A172 (cell line): Measurements from ENCODE around the gene CDHR2. TPM values are rescaled to one million over a fixed set of nuclear protein-coding genes. Genes with fewer than 3 reads are reported as not detected.
"Not testable (repeated sequence)": the region's sequence is repeated elsewhere in the genome, so short reads cannot be mapped to it uniquely, and the experiment has no call there.

Source experiments
- DNase-seq: peaks from one replicate; pipeline ENCODE4 v3.0.0-alpha.2; 2015; ENCODE audit warnings: low spot score
- total RNA-seq: library from RNA; depleted of rRNA; stranded (reverse); fragments of >200 nt; shearing (Covaris generic); gene quantifications from 2 replicates; pipeline ENCODE4 v1.2.3, GENCODE V29; 2014

Gene CDHR2
- total RNA-seq, 1 experiment from 2014 or later = not detected

DNA sequence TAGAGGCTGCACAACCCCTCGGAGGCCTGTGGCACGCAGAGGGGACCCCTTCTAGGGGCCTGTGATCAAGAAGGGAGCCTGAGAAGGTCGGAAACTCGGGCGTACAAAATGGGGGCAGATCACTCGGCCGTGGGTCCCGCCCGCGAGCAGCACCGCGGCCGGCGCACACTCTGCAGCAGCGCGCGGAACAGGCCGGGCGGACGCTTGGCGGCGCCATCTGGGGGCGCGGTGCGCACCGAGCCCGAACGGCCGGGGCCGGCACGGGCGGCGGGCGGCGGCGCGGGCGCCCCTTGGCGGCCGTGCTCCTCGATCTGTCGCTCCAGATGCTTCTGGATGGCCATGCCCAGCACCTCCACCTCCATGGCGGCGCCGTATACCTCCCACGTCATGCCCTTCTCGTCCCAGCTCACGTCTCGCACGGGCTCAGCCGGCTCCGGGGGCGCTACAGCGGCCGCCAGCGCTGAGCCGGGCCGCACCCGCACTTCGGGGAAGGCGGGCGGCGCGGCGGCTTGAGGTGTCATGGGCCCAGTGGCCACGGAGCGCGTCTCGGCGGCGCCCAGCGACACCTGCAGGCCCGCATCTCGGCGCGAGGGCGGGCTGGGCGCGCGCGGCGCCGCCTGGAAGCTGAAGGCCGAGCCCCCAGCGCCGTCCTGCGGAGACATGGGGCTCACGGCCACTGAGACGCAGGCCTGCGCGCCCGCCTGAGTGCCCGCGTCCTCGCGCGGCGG lies 47.7 kb downstream of the CDHR2 start:
- DNase-seq = no peak

DNA sequence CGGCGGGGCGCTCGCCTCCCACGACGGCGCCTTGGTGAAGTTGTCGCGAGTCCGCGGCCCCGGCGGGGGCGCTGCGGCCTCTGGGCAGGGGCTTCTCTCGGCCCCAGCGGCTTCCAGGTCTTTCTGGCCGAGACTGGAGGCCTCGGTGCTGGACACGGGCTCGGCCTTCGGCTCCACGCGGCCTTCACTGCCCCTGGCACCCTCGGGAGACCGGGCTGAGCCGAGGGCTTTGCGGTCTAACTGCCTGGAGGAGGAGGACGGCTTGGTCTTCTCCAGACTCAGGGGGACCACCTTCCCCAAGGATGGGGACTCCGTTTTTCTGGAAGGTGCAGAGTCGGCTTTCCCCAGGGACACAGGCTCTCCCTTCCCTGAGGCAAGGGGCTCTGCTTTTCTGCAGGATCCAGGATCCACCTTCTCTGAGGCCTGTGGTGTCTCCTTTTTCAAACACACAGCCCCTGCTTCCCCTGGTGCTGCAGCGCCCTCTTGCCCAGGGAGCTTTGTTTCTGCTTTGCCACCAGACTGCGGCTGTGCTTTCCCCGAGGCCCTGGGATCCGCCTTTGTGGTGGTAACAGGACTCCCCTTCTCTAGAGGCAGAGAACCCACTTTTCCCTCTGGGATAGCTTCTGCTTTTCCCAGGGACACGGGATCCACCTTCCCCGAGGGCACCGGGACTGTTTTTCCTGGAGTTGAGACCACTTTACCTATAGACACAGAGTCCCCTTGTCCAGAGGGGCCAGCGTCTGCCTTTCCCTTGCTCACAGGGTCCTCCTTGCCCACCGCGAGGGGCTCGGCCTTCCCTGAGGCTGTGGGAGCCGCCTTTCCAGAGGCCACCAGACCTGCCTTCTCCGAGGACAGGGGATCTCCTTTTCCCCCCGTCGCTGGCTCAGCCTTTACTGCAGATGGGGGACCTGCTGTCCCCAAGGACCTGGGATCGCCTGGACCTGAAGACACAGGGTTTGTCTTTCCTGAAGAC lies 48.6 kb downstream of the CDHR2 start:
- DNase-seq = no peak

DNA sequence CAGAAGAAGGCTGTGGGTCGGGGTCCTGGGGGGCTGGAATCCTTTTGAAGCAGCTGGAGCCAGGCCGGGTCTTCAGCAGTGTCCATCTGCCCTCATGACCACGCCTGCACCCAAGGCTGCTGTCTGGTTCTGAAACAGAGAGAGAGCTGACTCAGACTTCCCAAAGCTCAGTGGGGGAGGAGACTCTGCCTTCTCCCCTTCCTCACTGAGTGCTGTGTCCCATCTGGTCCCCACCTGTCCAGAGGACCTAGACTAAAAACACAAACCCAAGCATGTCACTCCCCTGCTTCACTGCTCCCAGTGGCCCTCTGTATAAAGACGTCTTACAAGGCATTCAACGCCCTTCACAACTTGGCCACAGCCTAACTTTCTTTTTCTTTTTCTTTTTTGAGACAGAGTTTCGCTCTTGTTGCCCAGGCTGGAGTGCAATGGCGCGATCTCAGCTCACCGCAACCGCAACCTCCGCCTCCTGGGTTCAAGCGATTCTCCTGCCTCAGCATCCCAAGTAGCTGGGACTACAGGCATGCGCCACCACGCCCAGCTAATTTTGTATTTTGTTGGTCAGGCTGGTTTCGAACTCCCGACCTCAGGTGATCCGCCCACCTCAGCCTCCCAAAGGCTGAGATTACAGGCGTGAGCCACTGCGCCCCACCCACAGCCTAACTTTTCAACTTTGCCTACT lies 50.7 kb downstream of the CDHR2 start:
- DNase-seq = not testable (repeated sequence)

DNA sequence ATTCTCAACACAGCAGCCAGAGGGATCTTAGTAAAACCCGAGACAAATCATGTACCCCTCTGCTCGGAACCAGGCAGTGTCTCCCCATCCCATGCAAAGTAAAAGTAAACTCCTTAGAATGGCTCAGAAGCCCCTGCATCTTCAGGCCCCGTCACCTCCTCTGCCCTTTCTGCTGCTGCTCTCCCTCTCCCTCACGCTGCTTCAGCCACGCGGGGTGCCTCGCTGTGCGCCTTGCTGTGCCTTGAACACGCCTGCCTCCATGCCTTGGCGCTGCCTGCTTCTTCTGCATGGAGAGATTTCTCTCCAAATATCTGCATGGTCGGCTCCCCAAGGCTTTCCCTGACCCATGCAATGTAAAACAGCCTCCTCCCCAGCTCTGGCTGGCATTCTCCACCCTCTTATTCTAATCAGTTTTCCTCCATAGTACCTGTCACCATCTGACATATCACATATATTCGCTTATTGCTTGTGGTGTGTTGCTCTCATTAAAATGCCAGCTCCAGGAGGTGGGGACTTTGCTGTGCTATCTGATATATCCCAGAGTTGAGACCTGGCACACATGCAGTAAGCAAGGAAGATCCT lies 52.9 kb downstream of the CDHR2 start:
- no peak for DNase-seq

DNA sequence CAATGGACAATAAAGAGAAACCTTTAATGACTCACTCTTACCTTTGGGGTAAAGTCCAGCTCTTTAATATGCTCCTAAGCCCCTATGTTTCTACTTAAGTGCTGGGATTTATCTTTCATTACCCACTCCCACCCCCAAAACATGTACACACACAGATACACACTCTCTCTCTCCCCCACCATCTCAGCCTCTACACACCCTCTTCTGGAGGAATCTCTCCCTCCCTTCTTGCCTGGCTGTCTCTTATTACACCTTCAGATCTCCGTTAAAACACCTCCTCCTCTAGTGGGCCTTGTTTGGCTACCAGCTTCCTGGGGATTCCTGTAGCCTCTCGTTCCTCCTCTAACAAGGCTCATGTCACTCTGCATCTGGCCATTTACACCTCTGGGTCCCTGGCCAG lies 53.9 kb downstream of the CDHR2 start:
- no peak for DNase-seq

DNA sequence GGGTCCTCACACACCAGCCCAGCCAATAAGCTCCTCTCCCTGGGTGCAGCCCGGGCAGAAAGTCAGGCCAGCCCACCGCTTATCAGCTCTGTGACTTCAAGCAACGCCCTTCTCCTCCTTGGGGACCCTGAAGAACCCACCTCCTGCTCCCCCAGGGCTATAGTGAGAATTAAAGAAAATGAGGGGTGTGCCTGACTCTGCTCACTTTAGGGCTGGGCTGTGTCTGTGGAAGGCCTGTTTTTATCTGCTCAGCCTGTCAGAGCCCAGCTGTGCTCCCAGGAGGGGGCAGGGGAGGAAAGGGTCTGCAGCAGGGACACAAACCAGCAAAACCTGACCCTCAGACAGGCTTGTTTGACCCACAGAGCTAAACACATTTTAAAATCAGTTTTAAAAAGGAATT lies 56.9 kb downstream of the CDHR2 start:
- DNase-seq = no peak

DNA sequence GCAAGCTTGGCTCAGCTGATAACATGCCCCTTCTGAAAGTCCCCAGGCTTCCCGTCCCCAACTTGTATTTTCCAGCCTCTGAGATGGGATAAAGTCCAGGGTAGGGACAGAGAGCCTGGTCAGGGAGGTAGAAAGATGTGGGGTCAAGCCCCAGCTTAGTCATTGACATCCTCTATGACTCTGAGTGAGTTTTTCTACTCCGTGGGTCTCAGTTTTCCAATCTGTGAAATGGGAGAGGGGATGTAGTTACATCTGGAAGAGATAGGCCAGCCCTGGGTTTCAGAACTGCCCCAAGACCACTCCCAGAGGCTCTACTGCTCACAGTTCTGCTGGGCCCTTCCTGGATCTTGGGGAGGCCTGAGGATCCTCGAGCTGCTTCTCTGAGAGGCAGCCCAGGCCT lies 57.7 kb downstream of the CDHR2 start:
- DNase-seq = no peak

DNA sequence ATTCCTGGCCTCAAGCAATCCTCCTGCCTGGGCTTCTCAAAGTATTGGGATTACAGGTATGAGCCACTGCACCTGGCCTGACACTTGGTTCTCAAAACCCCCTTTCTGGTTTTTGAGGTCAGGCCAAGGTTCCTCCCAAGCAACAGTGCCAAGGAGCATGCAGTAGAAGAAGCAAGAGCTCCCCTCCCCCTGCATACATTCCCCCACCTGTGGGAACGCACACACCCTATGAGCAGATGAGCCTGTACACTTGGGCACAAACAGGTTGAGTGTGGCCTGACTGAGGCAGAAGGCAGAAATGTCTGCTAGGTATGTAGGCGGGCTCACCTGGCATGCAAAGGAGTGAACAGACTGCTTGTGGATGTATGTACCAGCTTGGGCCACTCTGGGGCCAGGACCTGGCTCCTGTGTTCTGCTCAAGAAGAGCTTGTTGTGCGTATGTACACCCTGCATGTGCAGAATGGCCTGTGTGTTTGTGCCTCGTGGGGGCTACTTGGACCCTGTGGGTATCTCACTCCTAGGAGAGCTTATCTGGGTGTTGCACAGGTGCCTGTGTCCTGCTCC lies 59.1 kb downstream of the CDHR2 start:
- DNase-seq = no peak

DNA sequence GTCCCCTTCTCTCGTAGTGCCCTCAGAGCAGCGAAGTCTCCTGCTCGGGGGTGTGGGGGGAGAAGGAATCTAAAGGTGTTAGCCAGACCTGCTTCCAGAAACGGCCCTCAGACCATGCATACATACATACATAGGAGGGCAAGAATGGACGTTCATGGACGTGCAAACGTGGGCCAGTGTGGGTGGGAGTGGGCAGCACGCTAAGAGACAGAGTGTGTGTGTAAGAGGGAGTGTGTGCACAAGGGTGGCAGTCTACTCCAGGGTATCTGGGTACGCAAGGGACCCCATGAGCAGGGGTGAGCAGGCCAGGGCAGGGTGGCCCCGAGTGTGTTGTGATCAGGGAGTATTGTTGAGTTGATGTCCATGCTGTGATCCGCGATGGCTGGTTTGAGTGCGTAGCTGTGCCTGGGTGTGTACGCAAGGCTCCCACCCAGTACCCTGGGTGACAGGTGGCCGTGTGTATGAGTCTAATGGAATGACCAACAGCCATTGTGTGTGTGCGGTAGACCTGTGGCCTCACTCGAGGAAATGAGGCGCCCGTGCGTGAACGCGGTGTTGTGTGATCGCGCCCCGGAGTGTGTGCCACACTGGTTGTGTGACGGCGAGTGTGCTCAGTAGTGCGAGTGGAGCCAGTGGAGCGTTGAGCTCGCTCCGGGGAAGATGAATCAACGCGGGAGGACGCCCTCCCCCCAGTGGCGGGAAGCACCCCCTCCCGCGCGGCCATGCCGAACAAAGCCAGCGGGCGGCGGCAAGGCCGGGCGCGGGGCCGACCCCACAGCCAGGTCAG lies 60.0 kb downstream of the CDHR2 start:
- no peak for DNase-seq

DNA sequence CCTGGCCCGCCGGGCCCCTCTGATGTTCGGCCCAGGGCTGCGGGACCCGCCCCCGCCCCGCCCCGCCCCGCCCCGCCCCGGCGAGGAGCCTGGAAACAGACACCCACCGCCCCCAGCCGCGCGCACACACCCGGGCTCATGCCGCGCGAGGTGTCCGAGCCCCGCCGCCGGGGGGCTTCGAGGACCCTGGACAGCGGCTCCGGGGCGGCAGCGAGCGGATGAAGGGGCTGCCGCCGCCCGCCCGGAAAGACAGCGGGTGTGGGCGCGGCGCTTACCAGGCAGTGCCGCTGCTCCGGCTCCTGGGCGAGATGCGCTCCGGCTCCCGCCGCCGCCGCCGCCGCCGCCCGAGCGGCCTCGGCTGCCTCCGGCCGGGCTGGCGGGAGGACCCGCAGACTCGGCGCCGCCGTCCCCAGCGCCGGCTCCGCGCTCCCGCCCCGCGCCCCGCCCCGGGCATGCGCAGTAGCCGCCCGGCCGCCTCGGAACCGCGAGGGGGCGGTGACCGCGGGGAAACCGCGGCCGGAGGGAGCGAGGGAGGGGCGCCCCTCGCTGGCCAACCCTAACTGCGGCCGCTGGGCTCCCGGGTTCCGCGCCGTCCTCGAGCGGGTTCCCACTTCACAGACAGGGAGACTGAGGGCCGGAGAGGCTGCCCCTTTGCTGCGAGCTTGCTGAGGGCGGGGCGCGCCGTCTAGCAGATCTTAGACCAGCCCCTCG lies 60.7 kb downstream of the CDHR2 start, which contains the start of gene GPRIN1:
TSS of gene GPRIN1 (minus strand) at position 433 of the 711 bp plus-strand sequence. CDS start 10,322 bp downstream, outside the sequence.
- DNase-seq = peak; percentile 33

DNA sequence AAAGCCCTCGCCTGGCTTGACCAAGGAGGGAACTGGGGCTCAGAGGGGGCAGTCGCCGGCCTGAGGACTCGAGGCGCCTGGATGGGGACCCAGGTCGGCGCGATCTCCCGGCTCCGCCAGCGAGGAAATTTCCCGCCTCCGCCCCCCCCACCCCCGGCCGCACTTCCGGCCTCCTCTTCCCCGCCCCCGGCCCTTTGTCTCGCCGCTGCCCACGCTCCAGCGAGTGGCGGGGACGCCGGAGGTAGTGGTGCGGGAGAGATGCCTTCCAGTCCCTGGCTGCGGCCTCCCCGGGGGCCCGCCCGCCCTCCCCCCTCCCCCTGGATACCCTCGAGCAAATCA lies 61.3 kb downstream of the CDHR2 start:
- DNase-seq = no peak

DNA sequence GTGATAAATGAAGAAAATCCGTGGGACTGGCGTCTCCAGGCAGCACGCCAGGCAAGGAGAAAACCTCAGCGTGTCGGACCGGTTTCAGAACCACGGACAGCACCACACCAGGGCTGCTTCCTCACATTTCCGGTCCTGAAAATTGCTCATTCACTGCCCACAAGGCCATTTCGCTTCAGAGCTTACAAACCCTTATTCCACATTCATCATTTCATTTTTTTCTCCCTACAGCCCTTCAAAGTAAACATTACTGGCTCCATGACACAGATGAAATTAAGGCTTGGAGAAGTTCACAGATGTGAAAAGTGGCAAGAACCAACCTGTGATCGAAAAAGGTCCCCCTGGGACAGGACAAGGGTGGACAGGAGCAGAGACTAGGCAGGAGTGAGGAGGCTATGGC lies 62.3 kb downstream of the CDHR2 start:
- peak; percentile 87 for DNase-seq

DNA sequence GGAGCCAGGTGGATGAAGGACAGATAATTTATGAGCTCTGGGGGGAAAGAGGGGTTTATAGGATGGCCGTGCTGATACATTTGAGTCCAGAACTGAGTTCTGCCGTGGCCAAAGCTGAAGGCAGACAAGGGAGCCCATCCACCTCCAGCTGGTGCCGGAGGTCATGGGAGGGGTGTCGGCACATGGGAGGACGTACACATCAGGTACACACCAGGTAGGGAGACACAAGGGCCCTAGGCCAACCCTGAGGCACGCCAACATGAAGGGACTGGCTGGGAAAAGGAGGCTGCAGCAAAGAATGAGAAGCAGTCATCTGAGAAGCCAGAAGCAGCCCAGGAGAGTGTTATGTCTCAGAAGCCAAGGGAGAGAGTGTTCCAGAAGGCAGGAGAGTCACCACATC lies 62.9 kb downstream of the CDHR2 start:
- no peak for DNase-seq

DNA sequence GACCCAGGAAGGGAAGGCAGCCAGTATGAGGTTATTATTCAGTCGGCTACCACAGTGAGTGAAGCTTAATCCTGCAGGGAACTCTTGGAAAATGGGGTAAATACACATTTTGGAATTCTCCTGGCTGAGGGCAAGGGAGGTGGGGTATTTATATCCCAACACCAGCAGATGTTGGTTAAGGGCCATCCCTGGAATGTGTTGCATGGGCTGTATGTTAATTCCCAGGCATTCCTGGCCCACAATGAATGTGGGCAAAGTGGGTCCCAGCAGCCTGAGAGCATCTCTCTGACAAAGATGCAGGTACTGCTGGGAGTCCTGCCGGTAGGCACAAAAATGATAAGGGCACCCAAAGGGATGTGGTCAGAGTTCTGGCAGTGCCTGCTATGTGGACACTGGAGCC lies 63.7 kb downstream of the CDHR2 start:
- no peak for DNase-seq

DNA sequence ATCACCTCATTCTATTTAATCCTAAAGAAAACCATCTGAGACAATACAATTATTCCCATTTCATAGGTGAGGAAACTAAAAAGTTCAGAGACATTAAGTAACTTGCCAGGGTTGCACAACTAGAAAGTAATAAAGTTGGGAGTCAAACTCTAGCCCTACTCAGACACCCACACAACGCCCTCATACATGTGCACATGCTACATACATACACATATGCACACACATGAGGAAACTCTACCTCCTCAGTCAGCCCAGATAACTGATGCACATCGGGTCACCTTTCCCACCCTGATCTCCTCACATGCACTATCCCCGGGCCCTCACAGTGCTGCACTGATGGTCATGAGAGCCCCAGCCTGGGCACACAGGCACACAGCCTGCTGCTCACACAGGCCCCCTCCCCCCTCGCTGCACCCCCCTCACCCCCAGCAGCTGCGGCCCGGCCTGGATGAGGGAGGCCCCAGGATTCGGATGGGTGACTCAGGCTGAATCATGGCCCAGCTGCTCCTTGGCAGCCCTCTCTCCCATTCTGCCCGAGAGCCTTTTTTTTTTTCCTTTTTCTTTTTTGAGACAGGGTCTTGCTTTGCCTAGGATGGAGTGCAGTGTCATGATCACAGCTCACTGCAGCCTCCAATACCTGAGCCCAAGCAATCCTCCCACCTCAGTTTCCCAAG lies 65.8 kb downstream of the CDHR2 start:
- peak; percentile 79 for DNase-seq

DNA sequence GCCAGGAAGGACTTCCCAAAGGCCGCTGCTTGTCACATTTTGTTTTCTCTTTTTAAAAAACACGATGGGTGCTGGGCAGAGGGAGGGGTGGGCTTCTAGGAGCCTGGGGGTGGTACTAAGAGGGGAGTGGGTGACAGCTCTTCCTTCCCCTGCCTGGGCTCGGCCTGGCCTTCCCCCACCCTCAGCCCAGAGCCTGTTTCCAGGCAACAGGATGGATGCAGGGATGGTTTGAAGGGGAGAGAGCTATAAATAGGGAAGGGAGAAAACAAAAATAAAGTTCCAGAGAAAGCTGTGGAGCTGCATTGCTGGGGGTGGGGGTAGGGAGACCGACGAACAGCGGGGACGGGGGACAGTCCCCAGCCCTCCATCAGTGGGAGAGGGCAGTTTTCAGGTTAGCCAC lies 67.4 kb downstream of the CDHR2 start:
- no peak for DNase-seq

DNA sequence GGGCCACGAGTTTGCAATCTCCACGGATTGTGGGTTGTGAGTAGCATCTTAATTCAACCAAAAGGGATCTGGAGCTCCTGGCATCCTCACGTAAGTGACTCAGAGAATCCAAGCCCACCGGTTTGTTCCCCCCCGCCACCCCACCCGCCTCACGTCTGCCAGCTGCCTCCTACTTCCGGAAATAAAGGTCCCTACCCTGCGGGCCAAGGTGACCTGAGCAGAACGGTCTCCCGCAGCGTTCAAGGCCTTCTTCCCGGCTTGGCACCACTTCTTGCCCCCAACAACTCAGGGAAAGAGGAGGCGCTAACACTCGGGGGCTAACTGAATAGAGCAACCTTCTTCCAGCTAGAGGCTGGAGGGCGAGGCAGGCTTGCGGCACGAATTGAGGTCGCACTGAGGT lies 69.6 kb downstream of the CDHR2 start:
- no peak for DNase-seq

DNA sequence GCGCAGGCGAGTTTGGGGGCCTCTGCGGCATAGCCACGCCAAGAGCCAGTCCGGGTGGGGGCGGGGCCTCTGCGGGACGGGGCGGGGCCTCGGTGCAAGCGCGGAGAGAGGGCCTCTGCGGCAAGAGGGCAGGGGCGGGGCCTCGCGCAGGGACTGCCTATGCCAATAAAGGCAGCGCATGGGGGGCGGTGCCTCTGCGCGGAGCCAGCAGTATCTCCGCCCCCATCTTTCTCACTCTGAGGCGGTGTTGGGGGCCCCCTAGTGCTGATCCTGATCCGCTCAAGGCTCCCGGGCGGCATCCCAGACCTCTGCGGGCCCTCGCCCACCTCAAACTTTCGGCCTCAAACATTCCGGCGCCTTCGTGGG lies 70.0 kb downstream of the CDHR2 start:
- DNase-seq = peak; percentile 60

DNA sequence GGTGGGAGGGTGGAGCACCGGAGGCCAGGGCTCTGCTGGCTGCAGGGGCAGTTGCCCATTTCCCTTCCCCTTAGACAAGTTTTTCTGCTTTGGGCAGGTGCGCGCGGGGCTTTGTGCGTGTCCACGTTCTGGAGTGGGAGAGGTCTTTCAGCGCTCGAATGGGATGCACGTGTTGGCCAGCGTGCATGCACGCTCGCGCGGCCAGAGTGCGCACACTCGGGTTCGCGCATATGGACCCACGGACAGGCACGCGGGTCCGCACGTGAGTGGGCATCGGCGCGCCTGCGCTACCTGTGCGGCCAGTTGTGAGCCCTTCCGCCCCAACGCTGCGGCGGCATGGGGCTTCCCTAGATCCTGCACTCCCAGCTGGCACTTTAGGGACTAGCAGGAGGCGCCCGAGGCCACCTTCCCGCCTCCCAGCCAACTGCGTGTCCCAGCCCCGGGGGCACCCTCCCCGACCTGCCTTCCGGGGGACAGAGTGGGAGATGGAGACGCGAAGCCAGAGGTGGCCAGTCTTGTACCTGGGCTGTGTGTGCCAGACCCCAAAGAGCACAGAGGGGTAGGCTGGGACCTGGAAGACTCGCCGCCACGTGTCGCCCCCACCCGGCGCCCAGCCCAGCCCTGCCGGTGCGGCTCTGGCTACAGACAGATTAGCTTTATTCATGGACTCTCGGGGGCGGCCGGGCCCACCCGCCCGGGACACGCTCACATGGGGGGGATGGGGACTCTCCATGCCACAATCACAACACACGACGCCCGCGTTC lies 70.6 kb downstream of the CDHR2 start:
- no peak for DNase-seq
